H9 (cell line): ENCODE results near the gene CRBN. TPM values are rescaled to one million over a fixed set of nuclear protein-coding genes. Genes with fewer than 3 reads are reported as not detected.

Experiments
- DNase-seq: peaks from one replicate; pipeline ENCODE4 v3.0.0-alpha.2; 2017
- H2AFZ ChIP-seq: one replicate; pipeline ENCODE4 v1.6.1; 2013; ENCODE audit warnings: mild to moderate bottlenecking, low read length, control low read depth, moderate library complexity
- H2AK5ac ChIP-seq: 2 replicates; pipeline ENCODE4 v1.6.1; 2013; ENCODE audit warnings: low read length, control low read depth, mixed read lengths; ENCODE audit not compliant: insufficient read length
- H2BK120ac ChIP-seq: one replicate; pipeline ENCODE4 v1.6.1; 2013; ENCODE audit warnings: low read depth, mild to moderate bottlenecking, low read length, control low read depth, inconsistent platforms; ENCODE audit not compliant: poor library complexity, severe bottlenecking
- H2BK12ac ChIP-seq: 2 replicates; pipeline ENCODE4 v1.6.1; 2013; ENCODE audit warnings: low read length, control low read depth, mixed read lengths, low read depth; ENCODE audit not compliant: insufficient read length
- H2BK15ac ChIP-seq: 2 replicates; pipeline ENCODE4 v1.6.1; 2013; ENCODE audit warnings: low read depth, low read length, control low read depth
- H2BK20ac ChIP-seq: one replicate; pipeline ENCODE4 v1.6.1; 2013; ENCODE audit warnings: low read depth, mild to moderate bottlenecking, low read length, control low read depth, inconsistent platforms; ENCODE audit not compliant: poor library complexity, severe bottlenecking
- H2BK5ac ChIP-seq: 2 replicates; pipeline ENCODE4 v1.6.1; 2013; ENCODE audit warnings: low read length, control low read depth, mixed read lengths; ENCODE audit not compliant: insufficient read length
- H3K14ac ChIP-seq: 2 replicates; pipeline ENCODE4 v1.6.1; 2013; ENCODE audit warnings: low read length, control low read depth; ENCODE audit not compliant: insufficient read depth
- H3K18ac ChIP-seq: 2 replicates; pipeline ENCODE4 v1.6.1; 2013; ENCODE audit warnings: low read depth, mild to moderate bottlenecking, mixed read lengths, low read length, control low read depth; ENCODE audit not compliant: insufficient read length
- H3K23ac ChIP-seq: 2 replicates; pipeline ENCODE4 v1.6.1; 2013; ENCODE audit warnings: low read length, control low read depth, mixed read lengths, low read depth; ENCODE audit not compliant: insufficient read length
- H3K23me2 ChIP-seq: 2 replicates; pipeline ENCODE4 v1.6.1; 2013; ENCODE audit warnings: low read depth, mild to moderate bottlenecking, mixed read lengths, low read length, control low read depth; ENCODE audit not compliant: insufficient read length, poor library complexity, severe bottlenecking
- H3K27ac ChIP-seq: 2 replicates; pipeline ENCODE4 v1.5.1; 2013; ENCODE audit warnings: low read length, control low read depth, mixed read lengths, low read depth; ENCODE audit not compliant: insufficient read length
- H3K27me3 ChIP-seq: 2 replicates; pipeline ENCODE4 v1.6.1; 2013; ENCODE audit warnings: low read length, control low read depth, inconsistent platforms; ENCODE audit not compliant: insufficient read depth
- H3K4ac ChIP-seq: 2 replicates; pipeline ENCODE4 v1.6.1; 2013; ENCODE audit warnings: low read depth, mild to moderate bottlenecking, control low read depth, inconsistent platforms, low read length, moderate library complexity
- H3K4me1 ChIP-seq: 2 replicates; pipeline ENCODE4 v1.6.1; 2013; ENCODE audit warnings: low read length, control low read depth, inconsistent platforms; ENCODE audit not compliant: insufficient read depth
- H3K4me2 ChIP-seq: 2 replicates; pipeline ENCODE4 v1.6.1; 2013; ENCODE audit warnings: low read length, control low read depth, mixed read lengths; ENCODE audit not compliant: insufficient read length, insufficient read depth
- H3K56ac ChIP-seq: 2 replicates; pipeline ENCODE4 v1.6.1; 2013; ENCODE audit warnings: low read depth, mild to moderate bottlenecking, mixed read lengths, low read length, control low read depth; ENCODE audit not compliant: insufficient read length
- H3K79me1 ChIP-seq: 2 replicates; pipeline ENCODE4 v1.6.1; 2013; ENCODE audit warnings: low read depth, mild to moderate bottlenecking, moderate library complexity, low read length, control low read depth, inconsistent platforms; ENCODE audit not compliant: insufficient read depth, poor library complexity, severe bottlenecking
- H3K79me2 ChIP-seq: 2 replicates; pipeline ENCODE4 v1.6.1; 2013; ENCODE audit warnings: low read length, control low read depth, inconsistent platforms; ENCODE audit not compliant: insufficient read depth
- H3K9ac ChIP-seq: 2 replicates; pipeline ENCODE4 v1.6.1; 2013; ENCODE audit warnings: low read length, control low read depth, mixed read lengths; ENCODE audit not compliant: insufficient read length; ENCODE audit errors: extremely low read depth
- H3K9me3 ChIP-seq: one replicate; pipeline ENCODE4 v1.6.1; 2013; ENCODE audit warnings: low read depth, low read length, inconsistent platforms; ENCODE audit not compliant: control insufficient read depth
- H3T11ph ChIP-seq: one replicate; pipeline ENCODE4 v1.6.1; 2013; ENCODE audit warnings: mild to moderate bottlenecking, low read length, control low read depth, inconsistent platforms
- H4K20me1 ChIP-seq: one replicate; pipeline ENCODE4 v1.6.1; 2013; ENCODE audit not compliant: control insufficient read depth, insufficient read length, insufficient read depth
- H4K5ac ChIP-seq: 2 replicates; pipeline ENCODE4 v1.6.1; 2013; ENCODE audit warnings: low read depth, mild to moderate bottlenecking, mixed read lengths, low read length, control low read depth; ENCODE audit not compliant: insufficient read length
- H4K8ac ChIP-seq: replicated peaks from 2 replicates; pipeline ENCODE4 v1.6.1; 2013; ENCODE audit warnings: low read length, control low read depth, mixed read lengths, low read depth; ENCODE audit not compliant: insufficient read length
- H4K91ac ChIP-seq: 2 replicates; pipeline ENCODE4 v1.6.1; 2013; ENCODE audit warnings: low read depth, mild to moderate bottlenecking, moderate library complexity, mixed read lengths, low read length, control low read depth; ENCODE audit not compliant: insufficient read length
- H3K27ac Mint-ChIP-seq, 3 experiments: 2 replicates in 2 of 3; 3 replicates in 1 of 3; pipeline ENCODE4 v1.8.0; 2020 to 2021; ENCODE audit warnings: mixed read lengths in 3 of 3, mild to moderate bottlenecking in 1 of 3, moderate library complexity in 1 of 3
- H3K27me3 Mint-ChIP-seq: 2 replicates; pipeline ENCODE4 v1.8.0; 2021; ENCODE audit warnings: low read depth, mild to moderate bottlenecking, moderate library complexity, mixed read lengths
- H3K36me3 Mint-ChIP-seq, 3 experiments: 2 replicates in 2 of 3; 3 replicates in 1 of 3; pipeline ENCODE4 v1.8.0; 2020 to 2021; ENCODE audit warnings: low read depth in 3 of 3, mixed read lengths in 3 of 3; ENCODE audit not compliant: insufficient read depth in 1 of 3
- H3K4me1 Mint-ChIP-seq, 2 experiments: 2 replicates each; pipeline ENCODE4 v1.8.0; 2020; ENCODE audit warnings: mixed read lengths in 2 of 2
- H3K4me3 Mint-ChIP-seq, 2 experiments: 2 replicates in 1 of 2; 3 replicates in 1 of 2; pipeline ENCODE4 v1.8.0; 2020 to 2021; ENCODE audit warnings: mild to moderate bottlenecking in 2 of 2, mixed read lengths in 2 of 2, moderate library complexity in 1 of 2
- H3K9me3 Mint-ChIP-seq, 2 experiments: 2 replicates in 1 of 2; 3 replicates in 1 of 2; pipeline ENCODE4 v1.8.0; 2020; ENCODE audit warnings: mild to moderate bottlenecking in 2 of 2, mixed read lengths in 2 of 2, moderate library complexity in 1 of 2
- WGBS: extraction: QIAGEN DNeasy Blood & Tissue Kit; methylation state at CpG from one replicate; pipeline ENCODE4 v1.1.7; 2013; ENCODE audit warnings: missing lambda C conversion rate, low lambda C conversion rate, mixed read lengths; ENCODE audit not compliant: insufficient read length; ENCODE audit errors: extremely low coverage; 5-methylcytosine and 5-hydroxymethylcytosine counted together
- total RNA-seq: library from RNA; stranded (reverse); gene quantifications from 2 replicates; pipeline ENCODE4 v1.2.1, GENCODE V29; 2021
- TF ChIP-seq, protein P1 (sequence below): fragments of 200-600 bp; sonication (generic); conservative IDR thresholded peaks from 3 replicates; pipeline ENCODE4 v1.8.0; 2021; ENCODE audit warnings: antibody characterized with exemption, mild to moderate bottlenecking

The CRBN gene
- total RNA-seq, 1 experiment from 2014 or later: 40.2 TPM

DNA sequence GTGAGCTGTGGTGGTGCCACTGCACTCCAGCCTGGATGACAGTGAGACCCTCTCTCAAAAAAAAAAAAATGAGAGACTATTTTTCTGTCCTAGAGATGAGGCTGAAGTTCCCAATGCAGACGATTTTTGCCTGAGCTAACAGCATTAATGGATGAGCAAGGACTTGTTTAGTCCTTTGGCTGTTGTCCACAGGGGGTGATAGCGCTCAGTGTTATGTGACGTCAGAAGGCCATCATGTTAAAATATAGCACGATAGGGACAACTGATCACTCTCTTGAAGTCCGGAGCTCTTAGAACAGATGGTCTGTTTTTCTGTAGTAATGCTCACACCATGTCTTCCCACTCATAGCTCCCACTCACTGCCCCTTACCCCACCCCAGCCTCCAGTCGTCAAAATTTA lies 46.0 kb downstream of the CRBN start:
- Histone ChIP-seq H4K20me1 (no peaks in the 10 kb centered on the region), H2BK15ac (no peak overlapping the region), H3T11ph (no peak overlapping the region), H3K14ac (no peak overlapping the region), H3K79me1 (no peaks in the 10 kb centered on the region), H3K18ac (no peak overlapping the region), H3K23ac (no peak overlapping the region), H3K23me2 (no peaks in the 10 kb centered on the region), H4K5ac (no peak overlapping the region), H2BK12ac (no peak overlapping the region), H2AFZ (no peak overlapping the region), H2BK120ac (no peak overlapping the region), H3K4ac (no peak overlapping the region), H3K4me1 (no peaks in the 10 kb centered on the region), H3K9me3 (no peaks in the 10 kb centered on the region), H3K56ac (no peak overlapping the region), H4K91ac (no peak overlapping the region), H2AK5ac (no peak overlapping the region), H4K8ac (no peak overlapping the region), H3K27ac (no peak overlapping the region), H3K9ac (no peak overlapping the region), H3K4me2 (no peak overlapping the region), H3K27me3 (no peaks in the 10 kb centered on the region), H2BK20ac (no peak overlapping the region), H3K79me2 (peaks cover 5% of the 10 kb centered on the region; the same call in 1 of the 2 replicates), H2BK5ac (no peak overlapping the region)
- H3K4me1 Mint-ChIP-seq: peaks cover 4 to 8% of the 10 kb centered on the region in 2 experiments; a peak in 3 of 4 replicates
- H3K27ac Mint-ChIP-seq: no peak overlapping the region
- no peaks in the 10 kb centered on the region for H3K27me3 Mint-ChIP-seq
- DNase-seq: no peak
- no peak overlapping the region for H3K4me3 Mint-ChIP-seq
- no peaks in the 10 kb centered on the region for H3K9me3 Mint-ChIP-seq
- no CpG with 5 or more reads among the region's 6 CpGs for WGBS
- peaks cover 26 to 52% (median 51%) of the 10 kb centered on the region in 3 experiments for H3K36me3 Mint-ChIP-seq
- TF ChIP-seq, protein P1, sequence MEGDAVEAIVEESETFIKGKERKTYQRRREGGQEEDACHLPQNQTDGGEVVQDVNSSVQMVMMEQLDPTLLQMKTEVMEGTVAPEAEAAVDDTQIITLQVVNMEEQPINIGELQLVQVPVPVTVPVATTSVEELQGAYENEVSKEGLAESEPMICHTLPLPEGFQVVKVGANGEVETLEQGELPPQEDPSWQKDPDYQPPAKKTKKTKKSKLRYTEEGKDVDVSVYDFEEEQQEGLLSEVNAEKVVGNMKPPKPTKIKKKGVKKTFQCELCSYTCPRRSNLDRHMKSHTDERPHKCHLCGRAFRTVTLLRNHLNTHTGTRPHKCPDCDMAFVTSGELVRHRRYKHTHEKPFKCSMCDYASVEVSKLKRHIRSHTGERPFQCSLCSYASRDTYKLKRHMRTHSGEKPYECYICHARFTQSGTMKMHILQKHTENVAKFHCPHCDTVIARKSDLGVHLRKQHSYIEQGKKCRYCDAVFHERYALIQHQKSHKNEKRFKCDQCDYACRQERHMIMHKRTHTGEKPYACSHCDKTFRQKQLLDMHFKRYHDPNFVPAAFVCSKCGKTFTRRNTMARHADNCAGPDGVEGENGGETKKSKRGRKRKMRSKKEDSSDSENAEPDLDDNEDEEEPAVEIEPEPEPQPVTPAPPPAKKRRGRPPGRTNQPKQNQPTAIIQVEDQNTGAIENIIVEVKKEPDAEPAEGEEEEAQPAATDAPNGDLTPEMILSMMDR: no peak
